ENCODE data around the gene CITED2. TPM values are rescaled to one million over a fixed set of nuclear protein-coding genes. Genes with fewer than 3 reads are reported as not detected.

The CITED2 gene
- total and polyA plus RNA-seq, 2 experiments from 2014 or later, result 26.6 to 76.9 TPM

DNA sequence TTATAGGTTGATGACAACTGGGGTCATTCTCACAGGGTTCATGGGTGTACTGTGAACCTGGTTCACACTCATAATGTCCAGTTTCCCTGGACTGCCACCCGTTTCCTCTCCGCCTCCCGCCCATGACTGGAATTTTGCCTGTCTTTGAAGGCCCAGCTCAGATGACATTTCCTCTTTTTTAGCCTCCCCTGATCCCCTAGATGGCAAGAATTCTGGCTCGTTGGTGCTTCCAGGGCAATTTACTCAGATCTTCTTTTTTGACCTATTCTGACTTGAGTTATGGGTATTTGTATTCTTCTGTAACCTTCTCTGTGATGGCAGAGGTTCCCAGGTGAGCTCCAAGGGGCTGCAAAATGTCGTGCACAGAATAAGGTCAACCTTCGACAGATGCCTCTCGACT, 5.7 kb upstream of the CITED2 start:
- Histone ChIP-seq H3K79me2 (replicated peaks; ENCODE audit: insufficient read depth) (no peaks in the 10 kb centered on the region), H3K4me3 (no peak overlapping the region), H3F3A (replicated peaks; ENCODE audit: low read depth) (0 out of 2 replicates have a peak, but pooled peaks cover 4% of the 10 kb centered on the region), H2AFZ (no peak overlapping the region), H3K27me3 (ENCODE audit: insufficient read depth) (no peaks in the 10 kb centered on the region), H3K27ac (ENCODE audit: low read depth) (no peak overlapping the region), H3K36me3 (ENCODE audit: insufficient read depth) (no peaks in the 10 kb centered on the region), H3K4me2 (no peak overlapping the region), H3K9me2 (ENCODE audit: insufficient read depth) (peaks cover 22% of the 10 kb centered on the region; the same call in 1 of the 2 replicates), H3K4me1 (ENCODE audit: insufficient read depth) (peaks cover 12% of the 10 kb centered on the region), H4K20me1 (replicated peaks; ENCODE audit: insufficient read depth) (no peaks in the 10 kb centered on the region)
- Mint-ChIP-seq H3K27me3 (ENCODE audit: insufficient read depth, low read depth, poor library complexity) (peaks cover 12% of the 10 kb centered on the region), H3K4me1 (peaks cover 13% of the 10 kb centered on the region), H3K36me3 (ENCODE audit: low read depth) (no peaks in the 10 kb centered on the region; the same call in 2 of the 3 replicates), H3K4me3 (no peak overlapping the region), H3K27ac (no peak overlapping the region), H3K9me3 (0 out of 3 replicates have a peak, but pooled peaks cover 3% of the 10 kb centered on the region)
- no peak for DNase-seq (ENCODE audit: low spot score)
- TF ChIP-seq EZH2 (IDR thresholded peaks at IDR 0.05; ENCODE audit: low read depth, unreplicated experiment) (no peak), CREB1 (CRISPR knock-in tag; IDR thresholded peaks at IDR 0.05; ENCODE audit: low read depth) (no peak), STAT1 (IDR thresholded peaks at IDR 0.05; ENCODE audit: unreplicated experiment) (no peak), ZNF331 (CRISPR knock-in tag; IDR thresholded peaks at IDR 0.05; ENCODE audit: low read depth) (no peak), POLR2AphosphoS5 (IDR thresholded peaks at IDR 0.05; ENCODE audit: low read depth) (no peak), EZH2phosphoT487 (IDR thresholded peaks at IDR 0.05; ENCODE audit: unreplicated experiment) (no peak)
- TF ChIP-seq, protein P1, sequence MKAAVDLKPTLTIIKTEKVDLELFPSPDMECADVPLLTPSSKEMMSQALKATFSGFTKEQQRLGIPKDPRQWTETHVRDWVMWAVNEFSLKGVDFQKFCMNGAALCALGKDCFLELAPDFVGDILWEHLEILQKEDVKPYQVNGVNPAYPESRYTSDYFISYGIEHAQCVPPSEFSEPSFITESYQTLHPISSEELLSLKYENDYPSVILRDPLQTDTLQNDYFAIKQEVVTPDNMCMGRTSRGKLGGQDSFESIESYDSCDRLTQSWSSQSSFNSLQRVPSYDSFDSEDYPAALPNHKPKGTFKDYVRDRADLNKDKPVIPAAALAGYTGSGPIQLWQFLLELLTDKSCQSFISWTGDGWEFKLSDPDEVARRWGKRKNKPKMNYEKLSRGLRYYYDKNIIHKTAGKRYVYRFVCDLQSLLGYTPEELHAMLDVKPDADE (IDR thresholded peaks at IDR 0.05), result no peak
- ATAC-seq, result no peak

DNA sequence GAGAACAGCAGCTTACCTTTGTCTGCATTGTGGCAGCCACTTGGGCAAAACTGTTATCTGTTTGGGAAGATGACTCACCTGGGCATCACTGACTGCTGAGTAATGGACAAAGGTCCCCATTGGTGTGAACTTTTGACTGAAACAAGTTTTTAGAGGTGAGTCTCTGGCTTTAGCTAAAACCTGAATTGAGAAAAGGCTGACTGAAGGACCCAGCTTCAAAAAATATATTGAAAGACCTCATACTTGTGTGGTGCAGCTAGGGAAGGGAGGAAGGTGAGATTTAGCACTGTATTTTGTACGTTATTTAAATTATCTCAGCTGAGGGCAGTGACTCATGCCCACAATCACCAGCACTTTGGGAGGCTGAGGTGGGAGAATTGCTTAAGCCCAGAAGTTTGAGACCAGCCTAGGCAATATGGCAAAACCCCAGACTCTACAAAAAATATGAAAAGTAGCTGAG, 4.5 kb upstream of the CITED2 start:
- Histone ChIP-seq H3K79me2 (replicated peaks; ENCODE audit: insufficient read depth) (peaks cover 4% of the 10 kb centered on the region), H2AFZ (no peak overlapping the region), H3K27ac (ENCODE audit: low read depth) (no peak overlapping the region), H3K36me3 (ENCODE audit: insufficient read depth) (no peaks in the 10 kb centered on the region), H3F3A (replicated peaks; ENCODE audit: low read depth) (0 out of 2 replicates have a peak, but pooled peaks cover 4% of the 10 kb centered on the region), H3K9me2 (ENCODE audit: insufficient read depth) (peaks cover 22% of the 10 kb centered on the region; the same call in 1 of the 2 replicates), H4K20me1 (replicated peaks; ENCODE audit: insufficient read depth) (no peaks in the 10 kb centered on the region), H3K4me1 (ENCODE audit: insufficient read depth) (peaks cover 12% of the 10 kb centered on the region), H3K27me3 (ENCODE audit: insufficient read depth) (no peaks in the 10 kb centered on the region), H3K4me3 (no peak overlapping the region), H3K4me2 (no peak overlapping the region)
- H3K27ac Mint-ChIP-seq, result no peak overlapping the region
- H3K4me1 Mint-ChIP-seq, result peaks cover 13% of the 10 kb centered on the region
- no peak overlapping the region for H3K4me3 Mint-ChIP-seq
- peaks cover 3% of the 10 kb centered on the region; the same call in 1 of the 3 replicates for H3K9me3 Mint-ChIP-seq
- H3K36me3 Mint-ChIP-seq (ENCODE audit: low read depth), result peaks cover 5% of the 10 kb centered on the region
- no peak for ATAC-seq
- DNase-seq (ENCODE audit: low spot score), result no peak
- peaks cover 16% of the 10 kb centered on the region for H3K27me3 Mint-ChIP-seq (ENCODE audit: insufficient read depth, low read depth, poor library complexity)
- TF ChIP-seq JUNB (IDR thresholded peaks at IDR 0.05; ENCODE audit: unreplicated experiment) (no peak), ZNF331 (CRISPR knock-in tag; IDR thresholded peaks at IDR 0.05; ENCODE audit: low read depth) (no peak), NANOG (IDR thresholded peaks at IDR 0.05; ENCODE audit: borderline replicate concordance) (no peak), EZH2phosphoT487 (IDR thresholded peaks at IDR 0.05; ENCODE audit: unreplicated experiment) (no peak), CREB1 (CRISPR knock-in tag; IDR thresholded peaks at IDR 0.05; ENCODE audit: low read depth) (no peak), STAT1 (IDR thresholded peaks at IDR 0.05; ENCODE audit: unreplicated experiment) (no peak), POLR2AphosphoS5 (IDR thresholded peaks at IDR 0.05; ENCODE audit: low read depth) (no peak)
- TF ChIP-seq, protein P2, sequence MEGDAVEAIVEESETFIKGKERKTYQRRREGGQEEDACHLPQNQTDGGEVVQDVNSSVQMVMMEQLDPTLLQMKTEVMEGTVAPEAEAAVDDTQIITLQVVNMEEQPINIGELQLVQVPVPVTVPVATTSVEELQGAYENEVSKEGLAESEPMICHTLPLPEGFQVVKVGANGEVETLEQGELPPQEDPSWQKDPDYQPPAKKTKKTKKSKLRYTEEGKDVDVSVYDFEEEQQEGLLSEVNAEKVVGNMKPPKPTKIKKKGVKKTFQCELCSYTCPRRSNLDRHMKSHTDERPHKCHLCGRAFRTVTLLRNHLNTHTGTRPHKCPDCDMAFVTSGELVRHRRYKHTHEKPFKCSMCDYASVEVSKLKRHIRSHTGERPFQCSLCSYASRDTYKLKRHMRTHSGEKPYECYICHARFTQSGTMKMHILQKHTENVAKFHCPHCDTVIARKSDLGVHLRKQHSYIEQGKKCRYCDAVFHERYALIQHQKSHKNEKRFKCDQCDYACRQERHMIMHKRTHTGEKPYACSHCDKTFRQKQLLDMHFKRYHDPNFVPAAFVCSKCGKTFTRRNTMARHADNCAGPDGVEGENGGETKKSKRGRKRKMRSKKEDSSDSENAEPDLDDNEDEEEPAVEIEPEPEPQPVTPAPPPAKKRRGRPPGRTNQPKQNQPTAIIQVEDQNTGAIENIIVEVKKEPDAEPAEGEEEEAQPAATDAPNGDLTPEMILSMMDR (conservative IDR thresholded peaks at IDR 0.05; ENCODE audit: low read depth in 2 of 2), result no peak
- TF ChIP-seq, protein P3, sequence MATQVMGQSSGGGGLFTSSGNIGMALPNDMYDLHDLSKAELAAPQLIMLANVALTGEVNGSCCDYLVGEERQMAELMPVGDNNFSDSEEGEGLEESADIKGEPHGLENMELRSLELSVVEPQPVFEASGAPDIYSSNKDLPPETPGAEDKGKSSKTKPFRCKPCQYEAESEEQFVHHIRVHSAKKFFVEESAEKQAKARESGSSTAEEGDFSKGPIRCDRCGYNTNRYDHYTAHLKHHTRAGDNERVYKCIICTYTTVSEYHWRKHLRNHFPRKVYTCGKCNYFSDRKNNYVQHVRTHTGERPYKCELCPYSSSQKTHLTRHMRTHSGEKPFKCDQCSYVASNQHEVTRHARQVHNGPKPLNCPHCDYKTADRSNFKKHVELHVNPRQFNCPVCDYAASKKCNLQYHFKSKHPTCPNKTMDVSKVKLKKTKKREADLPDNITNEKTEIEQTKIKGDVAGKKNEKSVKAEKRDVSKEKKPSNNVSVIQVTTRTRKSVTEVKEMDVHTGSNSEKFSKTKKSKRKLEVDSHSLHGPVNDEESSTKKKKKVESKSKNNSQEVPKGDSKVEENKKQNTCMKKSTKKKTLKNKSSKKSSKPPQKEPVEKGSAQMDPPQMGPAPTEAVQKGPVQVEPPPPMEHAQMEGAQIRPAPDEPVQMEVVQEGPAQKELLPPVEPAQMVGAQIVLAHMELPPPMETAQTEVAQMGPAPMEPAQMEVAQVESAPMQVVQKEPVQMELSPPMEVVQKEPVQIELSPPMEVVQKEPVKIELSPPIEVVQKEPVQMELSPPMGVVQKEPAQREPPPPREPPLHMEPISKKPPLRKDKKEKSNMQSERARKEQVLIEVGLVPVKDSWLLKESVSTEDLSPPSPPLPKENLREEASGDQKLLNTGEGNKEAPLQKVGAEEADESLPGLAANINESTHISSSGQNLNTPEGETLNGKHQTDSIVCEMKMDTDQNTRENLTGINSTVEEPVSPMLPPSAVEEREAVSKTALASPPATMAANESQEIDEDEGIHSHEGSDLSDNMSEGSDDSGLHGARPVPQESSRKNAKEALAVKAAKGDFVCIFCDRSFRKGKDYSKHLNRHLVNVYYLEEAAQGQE (IDR thresholded peaks at IDR 0.05; ENCODE audit: unreplicated experiment), result no peak
- TF ChIP-seq, protein P1 (IDR thresholded peaks at IDR 0.05), result no peak
